Measurements from ENCODE around the gene AFF3.

GRCh38 chr2:99939135-99939534, 203.3 kb downstream of the AFF3 start:
- no peak for TF ChIP-seq POLR2A (IDR thresholded peaks at IDR 0.05)
- TF ChIP-seq CTCF (IDR thresholded peaks at IDR 0.05): no peak

Measured in uterus (tissue), 2 donors.